Measurements from ENCODE around the gene RACK1.

The RACK1 gene

GRCh38 chr5:181259283-181259682 is 15.6 kb upstream of the RACK1 start:
- DNase-seq: no peak

GRCh38 chr5:181258576-181258975 is 14.9 kb upstream of the RACK1 start:
- no peak for DNase-seq

- DNase-seq: no peak
These were observed 12.3 kb upstream of the RACK1 start for GRCh38 chr5:181255836-181256578.

GRCh38 chr5:181255276-181255675 is 11.6 kb upstream of the RACK1 start:
- DNase-seq: no peak

- DNase-seq: no peak
These were observed 4.6 kb upstream of the RACK1 start for GRCh38 chr5:181248277-181248676.

- peak; percentile 88 to 90 for DNase-seq
These were observed 2.8 kb upstream of the RACK1 start for GRCh38 chr5:181246276-181247049.

GRCh38 chr5:181245427-181246275 is 1.9 kb upstream of the RACK1 start:
- peak in 1 of 2 experiments; percentile 18 for DNase-seq

- no peak for DNase-seq
These were observed 615 bp downstream of the RACK1 start for GRCh38 chr5:181243018-181243563.

- DNase-seq: no peak
These were observed 1.7 kb downstream of the RACK1 start for GRCh38 chr5:181242031-181242451.

- peak; percentile 60 to 73 for DNase-seq
These were observed 2.2 kb downstream of the RACK1 start for GRCh38 chr5:181241393-181241975.

GRCh38 chr5:181239062-181239663 is 4.5 kb downstream of the RACK1 start:
- DNase-seq: no peak

- no peak for DNase-seq
These were observed 5.8 kb downstream of the RACK1 start for GRCh38 chr5:181237729-181238385.

GRCh38 chr5:181236954-181237641 is 6.6 kb downstream of the RACK1 start:
- DNase-seq: no peak

- DNase-seq: no peak
These were observed 7.2 kb downstream of the RACK1 start for GRCh38 chr5:181236471-181236870.

GRCh38 chr5:181235689-181236366 is 7.9 kb downstream of the RACK1 start:
- no peak for DNase-seq

- no peak for DNase-seq
These were observed 8.4 kb downstream of the RACK1 start for GRCh38 chr5:181235323-181235688.

GRCh38 chr5:181234455-181235306 is 9.0 kb downstream of the RACK1 start:
- no peak for DNase-seq

GRCh38 chr5:181233801-181234454 is 9.8 kb downstream of the RACK1 start:
- no peak for DNase-seq
